Neural cell (in vitro differentiated cells): Measurements from ENCODE around the gene LPGAT1. TPM values are rescaled to one million over a fixed set of nuclear protein-coding genes. Genes with fewer than 3 reads are reported as not detected.

Experiments
- H2AFZ ChIP-seq: fragments of 200-600, 300-800 bp; sonication (generic), shearing (Covaris generic); 2 replicates; pipeline ENCODE4 v1.6.0; 2014; ENCODE audit warnings: low read depth, mild to moderate bottlenecking, antibody characterized with exemption, low read length, moderate library complexity
- H3F3A ChIP-seq: fragments of 200-600 bp; shearing (Covaris generic); 2 replicates; pipeline ENCODE4 v1.6.1; 2016; ENCODE audit warnings: mild to moderate bottlenecking, moderate library complexity, mixed read lengths, antibody characterized with exemption, low read length; ENCODE audit not compliant: insufficient read depth, poor library complexity, severe bottlenecking
- H3K27ac ChIP-seq: fragments of 200-600, 300-800 bp; sonication (generic), shearing (Covaris generic); 2 replicates; pipeline ENCODE4 v1.5.1; 2014; ENCODE audit warnings: mild to moderate bottlenecking, low read length, moderate library complexity
- H3K27me3 ChIP-seq: fragments of 300-800, 200-600 bp; sonication (generic), shearing (Covaris generic); 2 replicates; pipeline ENCODE4 v1.6.0; 2014; ENCODE audit warnings: mild to moderate bottlenecking, low read depth, low read length, moderate library complexity; ENCODE audit not compliant: insufficient read depth
- H3K36me3 ChIP-seq: fragments of 300-800, 200-600 bp; sonication (generic), shearing (Covaris generic); 2 replicates; pipeline ENCODE4 v1.5.1; 2014; ENCODE audit warnings: mild to moderate bottlenecking, antibody characterized with exemption, low read length, moderate library complexity; ENCODE audit not compliant: insufficient read depth
- H3K4me2 ChIP-seq: fragments of 300-800, 200-600 bp; sonication (generic), shearing (Covaris generic); 2 replicates; pipeline ENCODE4 v1.6.0; 2014; ENCODE audit warnings: mild to moderate bottlenecking, low read length
- H3K4me3 ChIP-seq: fragments of 300-800, 200-600 bp; sonication (generic), shearing (Covaris generic); 2 replicates; pipeline ENCODE4 v1.5.1; 2014; ENCODE audit warnings: mild to moderate bottlenecking, low read length, moderate library complexity
- H3K79me2 ChIP-seq: fragments of 200-600 bp; shearing (Covaris generic); replicated peaks from 2 replicates; pipeline ENCODE4 v1.6.0; 2014; ENCODE audit warnings: mild to moderate bottlenecking, low read length, moderate library complexity; ENCODE audit not compliant: insufficient read depth
- H3K9ac ChIP-seq: fragments of 300-800, 200-600 bp; sonication (generic), shearing (Covaris generic); 2 replicates; pipeline ENCODE4 v1.6.1; 2016; ENCODE audit warnings: mild to moderate bottlenecking, low read length, mixed read lengths
- H3K9me2 ChIP-seq: fragments of 200-600 bp; shearing (Covaris generic); 2 replicates; pipeline ENCODE4 v1.6.1; 2016; ENCODE audit warnings: mild to moderate bottlenecking, low read length, mixed read lengths; ENCODE audit not compliant: insufficient read depth
- H3K9me3 ChIP-seq: fragments of 200-600, 300-800 bp; sonication (generic), shearing (Covaris generic); 2 replicates; pipeline ENCODE4 v1.6.1; 2016; ENCODE audit warnings: mild to moderate bottlenecking, mixed run types, low read length, moderate library complexity, mixed read lengths
- H4K20me1 ChIP-seq: fragments of 200-600 bp; shearing (Covaris generic); 2 replicates; pipeline ENCODE4 v1.6.1; 2016; ENCODE audit warnings: mild to moderate bottlenecking, mixed run types; ENCODE audit not compliant: insufficient read depth
- CTCF ChIP-seq: fragments of 450-650 bp; IDR thresholded peaks from 2 replicates; pipeline ENCODE4 v1.5.1; 2014; ENCODE audit warnings: antibody characterized with exemption, mild to moderate bottlenecking, moderate library complexity; ENCODE audit not compliant: poor library complexity, severe bottlenecking
- EP300 ChIP-seq: fragments of 450-650 bp; conservative IDR thresholded peaks from 2 replicates; pipeline ENCODE4 v1.6.1; 2014; ENCODE audit warnings: antibody characterized with exemption, mild to moderate bottlenecking, moderate library complexity; ENCODE audit not compliant: poor library complexity, severe bottlenecking
- EZH2 ChIP-seq: fragments of 200-600, 300-800 bp; shearing (Covaris generic), sonication (generic); IDR thresholded peaks from 2 replicates; pipeline ENCODE4 v1.6.1; 2014; ENCODE audit warnings: antibody characterized with exemption, low read length, borderline replicate concordance, mild to moderate bottlenecking; ENCODE audit not compliant: insufficient read depth, poor library complexity, severe bottlenecking
- MXI1 ChIP-seq: fragments of 450-650 bp; conservative IDR thresholded peaks from 2 replicates; pipeline ENCODE4 v1.6.1; 2014; ENCODE audit warnings: antibody characterized with exemption, mild to moderate bottlenecking; ENCODE audit not compliant: poor library complexity, severe bottlenecking
- POLR2AphosphoS5 ChIP-seq: IDR thresholded peaks from 2 replicates; pipeline ENCODE4 v1.6.1; 2012
- RAD21 ChIP-seq: fragments of 450-650 bp; conservative IDR thresholded peaks from 2 replicates; pipeline ENCODE4 v1.6.1; 2014; ENCODE audit warnings: antibody characterized with exemption, mild to moderate bottlenecking, moderate library complexity
- REST ChIP-seq: IDR thresholded peaks from 2 replicates; pipeline ENCODE4 v1.6.1; 2012; ENCODE audit warnings: borderline replicate concordance
- SMC3 ChIP-seq: fragments of 450-650 bp; conservative IDR thresholded peaks from 2 replicates; pipeline ENCODE4 v1.6.1; 2014; ENCODE audit warnings: antibody characterized with exemption, mild to moderate bottlenecking, moderate library complexity; ENCODE audit not compliant: poor library complexity
- TAF1 ChIP-seq: IDR thresholded peaks from 2 replicates; pipeline ENCODE4 v1.6.1; 2012; ENCODE audit warnings: low read depth
- polyA plus RNA-seq: library from polyadenylated mRNA; depleted of rRNA; stranded (reverse); fragments of >200 nt; gene quantifications from 2 replicates; pipeline ENCODE4 v1.2.3, GENCODE V29; 2014

Gene LPGAT1
- polyA plus RNA-seq, 1 donor from 2014 or later = 53.1 TPM

- Histone ChIP-seq H3F3A (no peaks in the 10 kb centered on the region), H3K27me3 (no peaks in the 10 kb centered on the region), H3K27ac (no peak overlapping the region), H3K36me3 (peaks cover 5% of the 10 kb centered on the region), H3K9ac (no peak overlapping the region), H3K4me2 (no peak overlapping the region), H2AFZ (no peak overlapping the region), H3K4me3 (no peak overlapping the region), H4K20me1 (no peaks in the 10 kb centered on the region), H3K79me2 (no peaks in the 10 kb centered on the region), H3K9me3 (no peaks in the 10 kb centered on the region), H3K9me2 (no peaks in the 10 kb centered on the region)
- TF ChIP-seq CTCF (no peak), POLR2AphosphoS5 (no peak), SMC3 (no peak), EP300 (no peak), REST (no peak), RAD21 (no peak), EZH2 (no peak), TAF1 (no peak), MXI1 (no peak)
Measured at GRCh38 chr1:211788626-211789025, 41.9 kb downstream of the LPGAT1 start.

- H3K9me3 ChIP-seq = no peaks in the 10 kb centered on the region
- H3F3A ChIP-seq = no peaks in the 10 kb centered on the region
- H3K36me3 ChIP-seq = no peaks in the 10 kb centered on the region
- no peak overlapping the region for H3K27ac ChIP-seq
- no peaks in the 10 kb centered on the region for H3K27me3 ChIP-seq
- TF ChIP-seq TAF1 (no peak), REST (no peak), EP300 (no peak), EZH2 (no peak), RAD21 (no peak), MXI1 (no peak), POLR2AphosphoS5 (no peak), SMC3 (no peak), CTCF (no peak)
- no peak overlapping the region for H3K4me2 ChIP-seq
- H3K4me3 ChIP-seq = no peak overlapping the region
- no peaks in the 10 kb centered on the region for H3K79me2 ChIP-seq
- no peaks in the 10 kb centered on the region for H4K20me1 ChIP-seq
- H3K9ac ChIP-seq = no peak overlapping the region
- H2AFZ ChIP-seq = no peak overlapping the region
- H3K9me2 ChIP-seq = no peaks in the 10 kb centered on the region
Measured at GRCh38 chr1:211783897-211784296, 46.7 kb downstream of the LPGAT1 start.
